DMS 273 (cell line): ENCODE measurements around the gene HADHA.

ENCODE experiments used
- DNase-seq: peaks from one replicate; lab custom pipeline; 2025; ENCODE audit not compliant: unreplicated experiment; lab: John Stamatoyannopoulos, UW

Gene HADHA

GRCh38 chr2:26245810-26246209 lies 1.4 kb upstream of the HADHA start:
- peak; percentile 22 for DNase-seq

GRCh38 chr2:26245231-26245732 lies 850 bp upstream of the HADHA start:
- DNase-seq, result peak; percentile 69

GRCh38 chr2:26243470-26244308 lies 743 bp downstream of the HADHA start:
- peak; percentile 55 for DNase-seq

GRCh38 chr2:26241928-26242436 lies 2.5 kb downstream of the HADHA start:
- DNase-seq, result no peak

GRCh38 chr2:26238311-26238958 lies 6.0 kb downstream of the HADHA start:
- no peak for DNase-seq

GRCh38 chr2:26237868-26238267 lies 6.6 kb downstream of the HADHA start:
- DNase-seq, result no peak

GRCh38 chr2:26235089-26235488 lies 9.3 kb downstream of the HADHA start:
- no peak for DNase-seq

- DNase-seq, result no peak
These were observed 13.6 kb downstream of the HADHA start for GRCh38 chr2:26230806-26231205.

GRCh38 chr2:26229595-26229994 lies 14.8 kb downstream of the HADHA start:
- no peak for DNase-seq

- DNase-seq, result no peak
These were observed 20.3 kb downstream of the HADHA start for GRCh38 chr2:26224095-26224494.

- DNase-seq, result peak; percentile 86
These were observed 21.4 kb downstream of the HADHA start for GRCh38 chr2:26223018-26223417.

- no peak for DNase-seq
These were observed 26.7 kb downstream of the HADHA start for GRCh38 chr2:26217720-26218119.

GRCh38 chr2:26216587-26216986 lies 27.8 kb downstream of the HADHA start:
- no peak for DNase-seq

- DNase-seq, result no peak
These were observed 28.6 kb downstream of the HADHA start for GRCh38 chr2:26215833-26216232.

GRCh38 chr2:26214759-26215158 lies 29.7 kb downstream of the HADHA start:
- DNase-seq, result no peak

- no peak for DNase-seq
These were observed 32.4 kb downstream of the HADHA start for GRCh38 chr2:26212011-26212410.

GRCh38 chr2:26203906-26204305 lies 40.5 kb downstream of the HADHA start:
- DNase-seq, result no peak

- DNase-seq, result no peak
These were observed 41.4 kb downstream of the HADHA start for GRCh38 chr2:26202981-26203490.

- DNase-seq, result no peak
These were observed 46.9 kb downstream of the HADHA start for GRCh38 chr2:26197516-26197915.

GRCh38 chr2:26196683-26197418 lies 47.6 kb downstream of the HADHA start:
- DNase-seq, result no peak
